ENCODE data around the gene CTNNA2. TPM values are rescaled to one million over a fixed set of nuclear protein-coding genes. Genes with fewer than 3 reads are reported as not detected.

Gene CTNNA2
- total RNA-seq, 2 donors from 2014 or later = 0.17 to 0.88 TPM

GRCh38 chr2:80009211-80009610 is 496.4 kb downstream of the CTNNA2 start:
- Histone ChIP-seq H3K27ac (no peak overlapping the region), H3K36me3 (no peaks in the 10 kb centered on the region), H3K4me1 (no peaks in the 10 kb centered on the region), H3K27me3 (no peaks in the 10 kb centered on the region), H3K9me3 (no peaks in the 10 kb centered on the region), H3K9ac (ENCODE audit: low read depth in 2 of 2, low read length in 2 of 2) (no peak overlapping the region), H3K4me3 (no peak overlapping the region)
- TF ChIP-seq CTCF (IDR thresholded peaks at IDR 0.05) = no peak
- intact Hi-C loops (cut with DNase I) = no loop called here
- no peak for DNase-seq

GRCh38 chr2:80012061-80012460 is 499.2 kb downstream of the CTNNA2 start:
- Histone ChIP-seq H3K27me3 (no peaks in the 10 kb centered on the region), H3K4me3 (no peak overlapping the region), H3K27ac (no peak overlapping the region), H3K36me3 (no peaks in the 10 kb centered on the region), H3K9ac (ENCODE audit: low read depth in 2 of 2, low read length in 2 of 2) (no peak overlapping the region), H3K4me1 (no peaks in the 10 kb centered on the region), H3K9me3 (no peaks in the 10 kb centered on the region)
- intact Hi-C loops (cut with DNase I) = no loop called here
- no peak for DNase-seq
- no peak for TF ChIP-seq CTCF (IDR thresholded peaks at IDR 0.05)

- Histone ChIP-seq H3K36me3 (no peaks in the 10 kb centered on the region), H3K4me3 (no peak overlapping the region), H3K9me3 (no peaks in the 10 kb centered on the region), H3K27me3 (no peaks in the 10 kb centered on the region), H3K27ac (no peak overlapping the region), H3K4me1 (no peaks in the 10 kb centered on the region), H3K9ac (ENCODE audit: low read depth in 2 of 2, low read length in 2 of 2) (no peak overlapping the region)
- no peak for DNase-seq
- intact Hi-C loops (cut with DNase I) = no loop called here
- TF ChIP-seq CTCF (IDR thresholded peaks at IDR 0.05) = no peak
Observed at GRCh38 chr2:80014637-80015036, 501.8 kb downstream of the CTNNA2 start.

GRCh38 chr2:80016171-80016570 is 503.3 kb downstream of the CTNNA2 start:
- no peak overlapping the region for H3K9ac ChIP-seq (ENCODE audit: low read depth in 2 of 2, low read length in 2 of 2)
- no peaks in the 10 kb centered on the region for H3K27me3 ChIP-seq
- no peak overlapping the region for H3K4me3 ChIP-seq
- H3K27ac ChIP-seq = no peak overlapping the region
- no peaks in the 10 kb centered on the region for H3K9me3 ChIP-seq
- no peaks in the 10 kb centered on the region for H3K4me1 ChIP-seq
- no peaks in the 10 kb centered on the region for H3K36me3 ChIP-seq
- DNase-seq = no peak
- intact Hi-C loops (cut with DNase I) = no loop called here
- no peak for TF ChIP-seq CTCF (IDR thresholded peaks at IDR 0.05)

GRCh38 chr2:80019571-80020460 is 507.0 kb downstream of the CTNNA2 start:
- H3K4me3 ChIP-seq = no peak overlapping the region
- no peaks in the 10 kb centered on the region for H3K27me3 ChIP-seq
- H3K9ac ChIP-seq (ENCODE audit: low read depth in 2 of 2, low read length in 2 of 2) = no peak overlapping the region
- no peaks in the 10 kb centered on the region for H3K9me3 ChIP-seq
- intact Hi-C loops (cut with DNase I) = no loop called here
- no peak for DNase-seq
- no peak for TF ChIP-seq CTCF (IDR thresholded peaks at IDR 0.05)
- H3K36me3 ChIP-seq = no peaks in the 10 kb centered on the region
- no peaks in the 10 kb centered on the region for H3K4me1 ChIP-seq
- H3K27ac ChIP-seq = no peak overlapping the region

Measured in colonic mucosa (tissue), 4 donors.